HepG2 (cell line): ENCODE data around the gene OST4. TPM values are rescaled to one million over a fixed set of nuclear protein-coding genes. Genes with fewer than 3 reads are reported as not detected.
A peak's percentile ranks its signal among the peaks of the same experiment; 100 is the strongest.

Experiments used
- ATAC-seq: fragments of 200-7000 bp; cut with Tn5 transposase; 3 replicates; pipeline ENCODE4 v1.9.1; 2020; ENCODE audit warnings: mild to moderate bottlenecking, moderate library complexity
- BruUV-seq: library from RNA; stranded (reverse); fragments of 400-500 nt; replicated peaks from 2 replicates; lab custom pipeline; 2021; lab: Mats Ljungman, UMichigan
- CTCF ChIA-PET: fragments of 300-600 bp; formaldehyde crosslinking; extraction: SDS; loops from one replicate; lab custom pipeline; 2021; ENCODE audit warnings: low total read pairs, inconsistent platforms, low intra/inter-chr PET ratio; lab: Yijun Ruan, JAX
- POLR2A ChIA-PET: fragments of 350-600 bp; sonication (Branson Sonifier 250); formaldehyde crosslinking; loops from one replicate; lab custom pipeline; 2020; ENCODE audit warnings: antibody characterized with exemption, inconsistent platforms; lab: Yijun Ruan, JAX
- DNase-seq: peaks from one replicate; pipeline ENCODE4 v3.0.0-alpha.2; 2015; ENCODE audit warnings: low spot score
- FAIRE-seq: peaks from 3 replicates; lab custom pipeline; 2011; peaks lifted over from hg19 to GRCh38; lab: Jason Lieb, UNC
- H2AFZ ChIP-seq: one replicate; pipeline ENCODE4 v1.6.1; 2011; ENCODE audit warnings: low read length, inconsistent platforms
- H3K27ac ChIP-seq: fragments of 300-600 bp; 3 replicates; pipeline ENCODE4 v1.8.0; 2011; ENCODE audit warnings: mixed run types, mild to moderate bottlenecking, mixed read lengths, low read length, inconsistent platforms; ENCODE audit not compliant: insufficient read depth; ENCODE audit errors: extremely low read length
- H3K27me3 ChIP-seq, 2 experiments: fragments of 200-600 bp in 1 of 2; 2 replicates in 1 of 2; 3 replicates in 1 of 2; pipeline versions ENCODE4 v1.6.0 to v1.8.0; 2011; ENCODE audit warnings: low read length in 2 of 2, mild to moderate bottlenecking in 2 of 2, moderate library complexity in 2 of 2, inconsistent platforms in 1 of 2; ENCODE audit not compliant: insufficient read depth in 2 of 2, control insufficient read depth in 1 of 2
- H3K36me3 ChIP-seq, 2 experiments: fragments of 200-600 bp in 1 of 2; replicated peaks in 1 of 2; 2 replicates in 1 of 2; 3 replicates in 1 of 2; pipeline versions ENCODE4 v1.5.1 to v1.8.0; 2011; ENCODE audit warnings: low read length in 2 of 2, inconsistent platforms in 1 of 2; ENCODE audit not compliant: insufficient read depth in 2 of 2, control insufficient read depth in 1 of 2
- H3K4me1 ChIP-seq: 2 replicates; pipeline ENCODE4 v1.5.1; 2012; ENCODE audit warnings: low read length, inconsistent platforms; ENCODE audit not compliant: insufficient read depth
- H3K4me2 ChIP-seq: 2 replicates; pipeline ENCODE4 v1.6.0; 2011; ENCODE audit warnings: low read depth, low read length, inconsistent platforms
- H3K4me3 ChIP-seq, 3 experiments: fragments of 200-600 bp in 1 of 3; sonication (generic), shearing (Covaris generic) in 1 of 3; replicated peaks in 1 of 3; 2 replicates each; pipeline ENCODE4 v1.5.1; 2011 to 2016; ENCODE audit warnings: low read length in 3 of 3, inconsistent platforms in 2 of 3, low read depth in 2 of 3, mild to moderate bottlenecking in 2 of 3, control low read depth in 1 of 3, mixed read lengths in 1 of 3; ENCODE audit not compliant: insufficient read depth in 1 of 3
- H3K79me2 ChIP-seq: one replicate; pipeline ENCODE4 v1.6.1; 2011; ENCODE audit warnings: low read length, inconsistent platforms; ENCODE audit not compliant: insufficient read depth
- H3K9ac ChIP-seq: 2 replicates; pipeline ENCODE4 v1.6.0; 2011; ENCODE audit warnings: mild to moderate bottlenecking, low read depth, low read length, inconsistent platforms; ENCODE audit not compliant: insufficient read depth
- H3K9me3 ChIP-seq: 2 replicates; pipeline ENCODE4 v1.5.1; 2012; ENCODE audit warnings: mild to moderate bottlenecking, low read length
- H4K20me1 ChIP-seq: 2 replicates; pipeline ENCODE4 v1.6.0; 2011; ENCODE audit warnings: inconsistent platforms, mild to moderate bottlenecking, low read length, moderate library complexity; ENCODE audit not compliant: insufficient read depth
- FOXA1 ChIP-seq, 2 experiments: fragments of 450-650 bp in 1 of 2; sonication (generic) in 1 of 2; formaldehyde crosslinking in 1 of 2; IDR thresholded peaks; 2 replicates each; pipeline versions ENCODE4 v1.4.0 to v1.6.1; 2016 to 2020; ENCODE audit warnings: missing genetic modification reagents in 1 of 2
- MED13 ChIP-seq: sonication (generic); formaldehyde crosslinking; IDR thresholded peaks from 2 replicates; pipeline ENCODE4 v1.5.0; 2020; ENCODE audit warnings: missing genetic modification reagents
- NKX3-1 ChIP-seq: sonication (generic); formaldehyde crosslinking; IDR thresholded peaks from 2 replicates; pipeline ENCODE4 v1.5.0; 2020; ENCODE audit warnings: missing genetic modification reagents
- POLR2A ChIP-seq, 2 experiments: IDR thresholded peaks; 2 replicates each; pipeline ENCODE4 v1.6.1; 2011; ENCODE audit warnings: low read depth in 2 of 2, low read length in 2 of 2, mild to moderate bottlenecking in 1 of 2, moderate library complexity in 1 of 2; ENCODE audit not compliant: insufficient read depth in 1 of 2
- POLR2AphosphoS2 ChIP-seq: IDR thresholded peaks from 2 replicates; pipeline ENCODE4 v1.6.1; 2011; ENCODE audit warnings: low read depth, low read length, improper control_type of control experiment
- POLR2G ChIP-seq: fragments of 200-400 bp; formaldehyde crosslinking; IDR thresholded peaks from 2 replicates; pipeline ENCODE4 v1.6.1; 2018; ENCODE audit warnings: mild to moderate bottlenecking, low read depth, low read length, moderate library complexity
- ZFP91 ChIP-seq: sonication (generic); formaldehyde crosslinking; IDR thresholded peaks from 2 replicates; pipeline ENCODE4 v1.9.0; 2022; ENCODE audit warnings: missing genetic modification reagents, mild to moderate bottlenecking, borderline replicate concordance
- ZNF839 ChIP-seq: sonication (generic); formaldehyde crosslinking; IDR thresholded peaks from 2 replicates; pipeline ENCODE4 v1.4.0; 2020; ENCODE audit warnings: missing genetic modification reagents, mild to moderate bottlenecking, borderline replicate concordance
- WGBS: methylation state at CpG from one replicate; pipeline ENCODE4 v1.1.6; 2017; ENCODE audit warnings: low lambda C conversion rate; 5-methylcytosine and 5-hydroxymethylcytosine counted together
- in situ Hi-C: cut with HindIII; loops from 2 replicates; pipeline ENCODE4 v1.10.0; 2017; ENCODE audit warnings: low pct_unique_long_range_greater_than_20kb; ENCODE audit not compliant: extremely low pct_ligation_motif_present
- intact Hi-C: fragments of 100-400 bp; cut with micrococcal nuclease; formaldehyde crosslinking; loops from one replicate; pipeline ENCODE4 v1.10.0; 2022; ENCODE audit not compliant: unreplicated experiment
- polyA plus RNA-seq, 8 experiments: library from polyadenylated mRNA; depleted of rRNA in 3 of 8; stranded (reverse) in 7 of 8; unstranded in 1 of 8; fragments of >200 nt; fragmentation: Illumina TruSeq in 4 of 8; extraction: Trizol in 4 of 8; gene quantifications; 2 replicates each; pipeline versions ENCODE4 v1.2.1 to v1.2.3, GENCODE V29; 2011 to 2016; ENCODE audit warnings: low read depth in 4 of 8, missing spikeins in 1 of 8, mixed read lengths in 1 of 8; ENCODE audit not compliant: insufficient read depth in 1 of 8
- total RNA-seq, 5 experiments: library from RNA; depleted of rRNA; stranded (reverse); fragments of >200 nt; fragmentation: Illumina TruSeq; extraction: Trizol; gene quantifications; 2 replicates each; pipeline ENCODE4 v1.2.3, GENCODE V29; 2016; ENCODE audit warnings: low read depth in 1 of 5

The OST4 gene
- total and polyA plus RNA-seq, 2 of the 13 experiments (the other 11 are each of a cell fraction or from before 2014, with no cell fraction given), result 498 to 584 TPM

GRCh38 chr2:27042985-27043634 lies 28.3 kb downstream of the OST4 start:
- ATAC-seq, result no peak
- CTCF ChIA-PET, result no interaction called here

More at GRCh38 chr2:27042985-27043634, 28.3 kb downstream of the OST4 start:
- Histone ChIP-seq H3K4me1 (no peaks in the 10 kb centered on the region), H3K36me3 (peaks cover 35 to 45% of the 10 kb centered on the region in 2 experiments), H3K4me3 (no peak overlapping the region), H3K4me2 (no peak overlapping the region), H3K9me3 (no peaks in the 10 kb centered on the region), H3K27ac (no peak overlapping the region), H4K20me1 (no peaks in the 10 kb centered on the region), H3K9ac (no peak overlapping the region), H2AFZ (no peak overlapping the region), H3K79me2 (no peaks in the 10 kb centered on the region), H3K27me3 (no peaks in the 10 kb centered on the region)
- POLR2A ChIA-PET, result interaction anchor here (1.2 to 4.2 kb wide), 2 partner anchors 8 to 9 kb away, joined by 3 to 28 read pairs; partner anchors contain the start of gene AGBL5
- 0 out of 2 replicates have a peak, but pooled peaks have one; percentile 21 for TF ChIP-seq ZFP91 (CRISPR knock-in tag)
- TF ChIP-seq MED13 (CRISPR knock-in tag), result 0 out of 2 replicates have a peak, but pooled peaks have one; percentile 33
- TF ChIP-seq POLR2AphosphoS2, result 0 out of 2 replicates have a peak, but pooled peaks have one; percentile 38
- TF ChIP-seq POLR2A (IDR thresholded peaks at IDR 0.05; ENCODE audit: insufficient read depth in 1 of 2, low read depth in 2 of 2, low read length in 2 of 2), result peak in 1 of 2 experiments; percentile 15; a peak in 1 of 4 replicates
- no peak for TF ChIP-seq ZNF839 (CRISPR knock-in tag)
- TF ChIP-seq POLR2G, result 0 out of 2 replicates have a peak, but pooled peaks have one; percentile 49
- no peak for TF ChIP-seq NKX3-1 (CRISPR knock-in tag)
- no peak for TF ChIP-seq FOXA1 (IDR thresholded peaks at IDR 0.05)
- no peak for TF ChIP-seq FOXA1 (CRISPR knock-in tag; IDR thresholded peaks at IDR 0.05)
- intact Hi-C loops, result no loop called here
- 96% methylated on average over 7 of the region's 7 CpGs for WGBS
- in situ Hi-C loops, result no loop called here
- BruUV-seq, result no TSS peak
- DNase-seq (no peak), FAIRE-seq (peak; percentile 48)
